Endodermal cell (in vitro differentiated cells): Measurements from ENCODE around the gene SNAPC5. TPM values are rescaled to one million over a fixed set of nuclear protein-coding genes. Genes with fewer than 3 reads are reported as not detected.

Experiments used
- DNase-seq: peaks from one replicate; pipeline ENCODE4 v3.0.0-alpha.2; 2017
- H3K27ac ChIP-seq: 2 replicates; pipeline ENCODE4 v1.5.1; 2013; ENCODE audit warnings: mild to moderate bottlenecking, low read depth, low read length, moderate library complexity
- H3K27me3 ChIP-seq: 2 replicates; pipeline ENCODE4 v1.6.1; 2013; ENCODE audit warnings: mild to moderate bottlenecking, low read length, moderate library complexity; ENCODE audit not compliant: insufficient read depth, control insufficient read depth, poor library complexity, severe bottlenecking
- H3K36me3 ChIP-seq: 2 replicates; pipeline ENCODE4 v1.7.0; 2013; ENCODE audit warnings: mild to moderate bottlenecking, low read length, moderate library complexity; ENCODE audit not compliant: control insufficient read depth, insufficient read depth
- H3K4me1 ChIP-seq: one replicate; pipeline ENCODE4 v1.7.0; 2013; ENCODE audit warnings: low read length; ENCODE audit not compliant: control insufficient read depth, insufficient read depth
- H3K4me3 ChIP-seq: 2 replicates; pipeline ENCODE4 v1.5.1; 2013; ENCODE audit warnings: mild to moderate bottlenecking, low read length, moderate library complexity
- H3K9ac ChIP-seq: 2 replicates; pipeline ENCODE4 v1.6.1; 2013; ENCODE audit warnings: mild to moderate bottlenecking, low read length, moderate library complexity; ENCODE audit not compliant: poor library complexity, severe bottlenecking; ENCODE audit errors: extremely low read depth
- H3K9me3 ChIP-seq: 2 replicates; pipeline ENCODE4 v1.6.1; 2013; ENCODE audit warnings: mild to moderate bottlenecking, low read length, moderate library complexity; ENCODE audit not compliant: control insufficient read depth
- H3K27ac Mint-ChIP-seq: 2 replicates; pipeline ENCODE4 v1.8.0; 2020; ENCODE audit warnings: mixed read lengths
- H3K27me3 Mint-ChIP-seq: 2 replicates; pipeline ENCODE4 v1.8.0; 2021; ENCODE audit warnings: mild to moderate bottlenecking, mixed read lengths; ENCODE audit not compliant: insufficient read depth
- H3K36me3 Mint-ChIP-seq: 2 replicates; pipeline ENCODE4 v1.8.0; 2020; ENCODE audit warnings: low read depth, mixed read lengths
- H3K4me1 Mint-ChIP-seq: 2 replicates; pipeline ENCODE4 v1.8.0; 2020; ENCODE audit warnings: mixed read lengths
- H3K4me3 Mint-ChIP-seq: 2 replicates; pipeline ENCODE4 v1.8.0; 2020; ENCODE audit warnings: mild to moderate bottlenecking, moderate library complexity, mixed read lengths
- H3K9me3 Mint-ChIP-seq: 2 replicates; pipeline ENCODE4 v1.8.0; 2020; ENCODE audit warnings: mild to moderate bottlenecking, mixed read lengths
- CTCF ChIP-seq: fragments of 200-600 bp; sonication (generic); conservative IDR thresholded peaks from 2 replicates; pipeline ENCODE4 v1.5.0; 2021; ENCODE audit warnings: antibody characterized with exemption, mild to moderate bottlenecking
- WGBS, 2 experiments: methylation state at CpG; one replicate each; pipeline versions ENCODE4 v1.1.5 to v1.1.7; 2013; ENCODE audit warnings: missing lambda C conversion rate in 2 of 2, mixed read lengths in 1 of 2; ENCODE audit not compliant: insufficient coverage in 1 of 2, insufficient read length in 1 of 2; 5-methylcytosine and 5-hydroxymethylcytosine counted together
- total RNA-seq, 2 donors: library from RNA; stranded (reverse); fragmentation: NEBNext Ultra II Directional in 1 of 2; extraction: Animal tissue kit (Norgen Biotek cat#: 25700) in 1 of 2; gene quantifications; 2 replicates in 1 of 2; 3 replicates in 1 of 2; pipeline ENCODE4 v1.2.1, GENCODE V29; 2021

The SNAPC5 gene
- total RNA-seq, 2 donors from 2014 or later = 25.4 to 27.4 TPM

GRCh38 chr15:66482539-66482938, 15.0 kb downstream of the SNAPC5 start:
- Mint-ChIP-seq H3K4me1 (peaks cover 9% of the 10 kb centered on the region), H3K27me3 (no peaks in the 10 kb centered on the region), H3K27ac (peak overlapping the region; percentile 29), H3K4me3 (no peak overlapping the region), H3K9me3 (no peaks in the 10 kb centered on the region), H3K36me3 (peaks cover 58% of the 10 kb centered on the region)
- no peak for TF ChIP-seq CTCF
- Histone ChIP-seq H3K9me3 (no peaks in the 10 kb centered on the region), H3K4me3 (no peak overlapping the region), H3K36me3 (peaks cover 73% of the 10 kb centered on the region), H3K27me3 (no peaks in the 10 kb centered on the region), H3K4me1 (no peaks in the 10 kb centered on the region), H3K27ac (no peak overlapping the region), H3K9ac (no peak overlapping the region)
- 97% methylated on average over 4 to 9 of the region's 9 CpGs for WGBS, 2 experiments
- DNase-seq = no peak

- TF ChIP-seq CTCF = peak; percentile 23
- H3K4me1 Mint-ChIP-seq = peaks cover 20% of the 10 kb centered on the region
- no peak overlapping the region for H3K27ac ChIP-seq
- peak overlapping the region; percentile 62 for H3K27ac Mint-ChIP-seq
- peaks cover 48% of the 10 kb centered on the region for H3K36me3 Mint-ChIP-seq
- no peaks in the 10 kb centered on the region for H3K27me3 ChIP-seq
- H3K9ac ChIP-seq = no peak overlapping the region
- H3K4me1 ChIP-seq = peaks cover 8% of the 10 kb centered on the region
- no peak overlapping the region for H3K4me3 Mint-ChIP-seq
- no peaks in the 10 kb centered on the region for H3K9me3 Mint-ChIP-seq
- no peak overlapping the region for H3K4me3 ChIP-seq
- 95 to 98% methylated on average over 6 to 10 of the region's 10 CpGs for WGBS, 2 experiments
- peaks cover 68% of the 10 kb centered on the region for H3K36me3 ChIP-seq
- H3K27me3 Mint-ChIP-seq = no peaks in the 10 kb centered on the region
- H3K9me3 ChIP-seq = no peaks in the 10 kb centered on the region
- no peak for DNase-seq
These were observed 16.3 kb downstream of the SNAPC5 start for GRCh38 chr15:66481107-66481856.

- no peak for DNase-seq
These were observed 17.3 kb downstream of the SNAPC5 start for GRCh38 chr15:66480267-66480666.

More at GRCh38 chr15:66480267-66480666, 17.3 kb downstream of the SNAPC5 start:
- no peaks in the 10 kb centered on the region for H3K27me3 Mint-ChIP-seq
- no peaks in the 10 kb centered on the region for H3K27me3 ChIP-seq
- H3K9ac ChIP-seq = no peak overlapping the region
- peaks cover 18% of the 10 kb centered on the region for H3K4me1 ChIP-seq
- no peaks in the 10 kb centered on the region for H3K9me3 Mint-ChIP-seq
- peaks cover 66% of the 10 kb centered on the region for H3K36me3 ChIP-seq
- no peak for TF ChIP-seq CTCF
- H3K4me3 Mint-ChIP-seq = no peak overlapping the region
- peaks cover 42% of the 10 kb centered on the region for H3K36me3 Mint-ChIP-seq
- 92 to 94% methylated on average over 2 to 5 of the region's 6 CpGs for WGBS, 2 experiments
- H3K27ac ChIP-seq = no peak overlapping the region
- peaks cover 31% of the 10 kb centered on the region for H3K4me1 Mint-ChIP-seq
- H3K27ac Mint-ChIP-seq = no peak overlapping the region
- H3K4me3 ChIP-seq = no peak overlapping the region
- H3K9me3 ChIP-seq = no peaks in the 10 kb centered on the region
